Panc1 (cell line): Measurements from ENCODE around the gene ZNF30. TPM values are rescaled to one million over a fixed set of nuclear protein-coding genes. Genes with fewer than 3 reads are reported as not detected.

Experiments used
- ATAC-seq: fragments of 200-7000 bp; cut with Tn5 transposase; 2 replicates; pipeline ENCODE4 v1.9.1; 2020; ENCODE audit warnings: mild to moderate bottlenecking, moderate library complexity
- BruUV-seq: library from RNA; stranded (reverse); fragments of 400-500 nt; replicated peaks from 2 replicates; lab custom pipeline; 2021; lab: Mats Ljungman, UMichigan
- CTCF ChIA-PET: fragments of 300-600 bp; sonication (Branson Sonifier 250); formaldehyde crosslinking; loops from one replicate; lab custom pipeline; 2022; ENCODE audit warnings: antibody characterized with exemption; lab: Charles Lee
- POLR2A ChIA-PET: fragments of 300-600 bp; sonication (Branson Sonifier 250); formaldehyde crosslinking; loops from one replicate; lab custom pipeline; 2022; ENCODE audit warnings: antibody characterized with exemption; lab: Charles Lee
- DNase-seq: peaks from one replicate; pipeline ENCODE4 v3.0.0-alpha.2; 2010; ENCODE audit warnings: low read depth, low spot score
- H3K27ac ChIP-seq: 2 replicates; pipeline ENCODE4 v1.5.1; 2011; ENCODE audit warnings: mild to moderate bottlenecking, low read length, inconsistent platforms
- H3K27me3 ChIP-seq: fragments of 200-500 bp; sonication (Bioruptor generic); 2 replicates; pipeline ENCODE4 v1.6.0; 2014; ENCODE audit warnings: low read length, inconsistent platforms; ENCODE audit not compliant: control insufficient read depth, insufficient read depth
- H3K36me3 ChIP-seq: fragments of 200-500 bp; sonication (Bioruptor generic); 2 replicates; pipeline ENCODE4 v1.5.1; 2014; ENCODE audit warnings: inconsistent platforms, mild to moderate bottlenecking, low read length, moderate library complexity; ENCODE audit not compliant: control insufficient read depth, insufficient read depth
- H3K4me1 ChIP-seq: 2 replicates; pipeline ENCODE4 v1.5.1; 2011; ENCODE audit warnings: inconsistent platforms, mild to moderate bottlenecking, low read length, moderate library complexity; ENCODE audit not compliant: control insufficient read depth, insufficient read depth
- H3K4me3 ChIP-seq, 2 experiments: 2 replicates each; pipeline ENCODE4 v1.5.1; 2011 to 2012; ENCODE audit warnings: low read depth in 2 of 2, low read length in 2 of 2, mild to moderate bottlenecking in 2 of 2, inconsistent platforms in 1 of 2, moderate library complexity in 1 of 2
- H3K9me3 ChIP-seq: fragments of 200-500 bp; sonication (Bioruptor generic); 2 replicates; pipeline ENCODE4 v1.5.1; 2014; ENCODE audit warnings: low read depth, mild to moderate bottlenecking, inconsistent platforms, low read length, moderate library complexity; ENCODE audit not compliant: control insufficient read depth, insufficient read depth
- POLR2AphosphoS5 ChIP-seq: IDR thresholded peaks from 2 replicates; pipeline ENCODE4 v1.6.1; 2012; ENCODE audit warnings: mild to moderate bottlenecking, low read depth, low read length, moderate library complexity
- SIN3A ChIP-seq: IDR thresholded peaks from 2 replicates; pipeline ENCODE4 v1.6.1; 2012; ENCODE audit warnings: low read depth, mild to moderate bottlenecking, low read length, moderate library complexity, borderline replicate concordance; ENCODE audit not compliant: insufficient read depth
- TCF7L2 ChIP-seq: IDR thresholded peaks from 2 replicates; pipeline ENCODE4 v1.6.1; 2011; ENCODE audit warnings: mild to moderate bottlenecking, low read depth, low read length, inconsistent platforms
- in situ Hi-C: cut with HindIII; loops from 2 replicates; pipeline ENCODE4 v1.10.0; 2016; ENCODE audit warnings: low sequenced_read_pairs, low pct_unique_long_range_greater_than_20kb
- intact Hi-C: fragments of 100-400 bp; cut with micrococcal nuclease; formaldehyde crosslinking; loops from one replicate; pipeline ENCODE4 v1.10.0; 2022; ENCODE audit not compliant: unreplicated experiment
- total RNA-seq: library from RNA; stranded (reverse); gene quantifications from one replicate; pipeline ENCODE4 v1.2.1, GENCODE V29; 2021; ENCODE audit not compliant: unreplicated experiment
- TF ChIP-seq, protein P1 (sequence below), 2 experiments: IDR thresholded peaks; 2 replicates each; pipeline ENCODE4 v1.6.1; 2011 to 2012; ENCODE audit warnings: low read depth in 2 of 2, control low read depth in 1 of 2, low read length in 1 of 2, mild to moderate bottlenecking in 1 of 2, moderate library complexity in 1 of 2; ENCODE audit not compliant: insufficient read depth in 1 of 2
- TF ChIP-seq, protein P2 (sequence below): fragments of 450-650 bp; IDR thresholded peaks from 2 replicates; pipeline ENCODE4 v1.5.1; 2017; ENCODE audit warnings: mild to moderate bottlenecking

ZNF30 gene
- total RNA-seq, 1 experiment from 2014 or later: 5.3 TPM

DNA sequence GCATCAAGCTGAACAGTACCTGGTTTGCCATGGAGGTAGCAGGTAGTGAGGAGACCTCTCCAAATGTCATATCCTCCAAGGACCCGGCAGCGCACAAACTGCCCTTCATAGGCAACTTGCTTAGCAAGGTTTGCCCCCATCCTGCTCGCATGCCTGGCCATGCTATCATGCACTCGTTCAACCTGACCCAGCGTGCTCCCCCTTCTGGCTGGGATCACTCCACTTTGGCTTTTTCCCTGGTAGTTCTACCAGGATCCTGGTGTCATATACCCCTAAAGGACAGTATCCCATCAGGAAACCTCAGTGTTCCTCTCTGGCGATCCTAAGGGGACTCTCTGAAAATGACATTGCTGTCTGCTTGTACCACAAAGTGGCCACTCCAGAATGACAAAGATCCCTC is 38.6 kb upstream of the ZNF30 start:
- in situ Hi-C loops (no loop called here), intact Hi-C loops (no loop called here)
- Histone ChIP-seq H3K9me3 (peaks cover 4% of the 10 kb centered on the region; the same call in 1 of the 2 replicates), H3K4me1 (no peaks in the 10 kb centered on the region), H3K4me3 (no peak overlapping the region), H3K27me3 (no peaks in the 10 kb centered on the region), H3K36me3 (no peaks in the 10 kb centered on the region), H3K27ac (no peak overlapping the region)
- BruUV-seq: no TSS peak
- POLR2A ChIA-PET: no interaction called here
- DNase-seq (no peak), ATAC-seq (no peak)
- CTCF ChIA-PET: interaction anchor here (0.6 kb wide), 1 partner anchor 351 kb away, joined by 7 read pairs; no protein-coding TSS in a partner anchor
- TF ChIP-seq SIN3A (no peak), TCF7L2 (no peak), POLR2AphosphoS5 (no peak)
- TF ChIP-seq, protein P1, sequence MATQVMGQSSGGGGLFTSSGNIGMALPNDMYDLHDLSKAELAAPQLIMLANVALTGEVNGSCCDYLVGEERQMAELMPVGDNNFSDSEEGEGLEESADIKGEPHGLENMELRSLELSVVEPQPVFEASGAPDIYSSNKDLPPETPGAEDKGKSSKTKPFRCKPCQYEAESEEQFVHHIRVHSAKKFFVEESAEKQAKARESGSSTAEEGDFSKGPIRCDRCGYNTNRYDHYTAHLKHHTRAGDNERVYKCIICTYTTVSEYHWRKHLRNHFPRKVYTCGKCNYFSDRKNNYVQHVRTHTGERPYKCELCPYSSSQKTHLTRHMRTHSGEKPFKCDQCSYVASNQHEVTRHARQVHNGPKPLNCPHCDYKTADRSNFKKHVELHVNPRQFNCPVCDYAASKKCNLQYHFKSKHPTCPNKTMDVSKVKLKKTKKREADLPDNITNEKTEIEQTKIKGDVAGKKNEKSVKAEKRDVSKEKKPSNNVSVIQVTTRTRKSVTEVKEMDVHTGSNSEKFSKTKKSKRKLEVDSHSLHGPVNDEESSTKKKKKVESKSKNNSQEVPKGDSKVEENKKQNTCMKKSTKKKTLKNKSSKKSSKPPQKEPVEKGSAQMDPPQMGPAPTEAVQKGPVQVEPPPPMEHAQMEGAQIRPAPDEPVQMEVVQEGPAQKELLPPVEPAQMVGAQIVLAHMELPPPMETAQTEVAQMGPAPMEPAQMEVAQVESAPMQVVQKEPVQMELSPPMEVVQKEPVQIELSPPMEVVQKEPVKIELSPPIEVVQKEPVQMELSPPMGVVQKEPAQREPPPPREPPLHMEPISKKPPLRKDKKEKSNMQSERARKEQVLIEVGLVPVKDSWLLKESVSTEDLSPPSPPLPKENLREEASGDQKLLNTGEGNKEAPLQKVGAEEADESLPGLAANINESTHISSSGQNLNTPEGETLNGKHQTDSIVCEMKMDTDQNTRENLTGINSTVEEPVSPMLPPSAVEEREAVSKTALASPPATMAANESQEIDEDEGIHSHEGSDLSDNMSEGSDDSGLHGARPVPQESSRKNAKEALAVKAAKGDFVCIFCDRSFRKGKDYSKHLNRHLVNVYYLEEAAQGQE (IDR thresholded peaks at IDR 0.05; ENCODE audit: insufficient read depth in 1 of 2, low read depth in 2 of 2, low read length in 1 of 2): no peak
- TF ChIP-seq, protein P2, sequence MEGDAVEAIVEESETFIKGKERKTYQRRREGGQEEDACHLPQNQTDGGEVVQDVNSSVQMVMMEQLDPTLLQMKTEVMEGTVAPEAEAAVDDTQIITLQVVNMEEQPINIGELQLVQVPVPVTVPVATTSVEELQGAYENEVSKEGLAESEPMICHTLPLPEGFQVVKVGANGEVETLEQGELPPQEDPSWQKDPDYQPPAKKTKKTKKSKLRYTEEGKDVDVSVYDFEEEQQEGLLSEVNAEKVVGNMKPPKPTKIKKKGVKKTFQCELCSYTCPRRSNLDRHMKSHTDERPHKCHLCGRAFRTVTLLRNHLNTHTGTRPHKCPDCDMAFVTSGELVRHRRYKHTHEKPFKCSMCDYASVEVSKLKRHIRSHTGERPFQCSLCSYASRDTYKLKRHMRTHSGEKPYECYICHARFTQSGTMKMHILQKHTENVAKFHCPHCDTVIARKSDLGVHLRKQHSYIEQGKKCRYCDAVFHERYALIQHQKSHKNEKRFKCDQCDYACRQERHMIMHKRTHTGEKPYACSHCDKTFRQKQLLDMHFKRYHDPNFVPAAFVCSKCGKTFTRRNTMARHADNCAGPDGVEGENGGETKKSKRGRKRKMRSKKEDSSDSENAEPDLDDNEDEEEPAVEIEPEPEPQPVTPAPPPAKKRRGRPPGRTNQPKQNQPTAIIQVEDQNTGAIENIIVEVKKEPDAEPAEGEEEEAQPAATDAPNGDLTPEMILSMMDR: no peak

DNA sequence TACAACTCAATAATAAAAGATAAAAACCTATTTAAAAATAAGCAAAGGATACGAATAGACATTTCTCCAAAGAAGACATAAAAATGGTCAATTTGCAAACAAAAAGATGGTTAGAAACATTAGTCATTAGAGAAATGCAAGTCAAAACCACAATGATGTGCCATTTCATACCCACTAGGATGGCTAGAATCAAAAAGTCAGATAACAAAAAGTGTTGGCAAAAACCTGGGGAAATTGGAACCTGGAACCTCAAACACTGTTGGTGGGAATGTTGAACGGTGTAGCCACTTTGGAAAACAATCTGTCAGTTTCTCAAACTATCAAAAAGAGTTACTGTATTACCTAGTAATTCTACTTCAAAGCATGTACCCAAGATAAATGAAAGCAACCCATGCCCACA is 26.5 kb upstream of the ZNF30 start:
- in situ Hi-C loops: no loop called here
- Histone ChIP-seq H3K36me3 (no peaks in the 10 kb centered on the region), H3K9me3 (no peaks in the 10 kb centered on the region), H3K4me3 (no peak overlapping the region), H3K4me1 (no peaks in the 10 kb centered on the region), H3K27me3 (peaks cover 4% of the 10 kb centered on the region), H3K27ac (no peak overlapping the region)
- TF ChIP-seq, protein P2: no peak
- TF ChIP-seq SIN3A (no peak), TCF7L2 (no peak), POLR2AphosphoS5 (no peak)
- TF ChIP-seq, protein P1 (IDR thresholded peaks at IDR 0.05; ENCODE audit: insufficient read depth in 1 of 2, low read depth in 2 of 2, low read length in 1 of 2): no peak
- no TSS peak for BruUV-seq
- ATAC-seq (no peak), DNase-seq (no peak)
- intact Hi-C loops: no loop called here
- POLR2A ChIA-PET: no interaction called here
- CTCF ChIA-PET: no interaction called here
